Lower lobe of right lung (tissue), 2 donors: ENCODE results near the gene LTBP4. TPM values are rescaled to one million over a fixed set of nuclear protein-coding genes. Genes with fewer than 3 reads are reported as not detected.

Experiments used
- ATAC-seq, 2 donors: fragments of 200-7000 bp; cut with Tn5 transposase; one replicate each; pipeline ENCODE4 v1.9.1; 2020 to 2022; ENCODE audit warnings: mild to moderate bottlenecking in 2 of 2, moderate library complexity in 2 of 2
- DNase-seq: peaks from one replicate; pipeline ENCODE4 v3.0.0-alpha.2; 2020
- H3K27ac ChIP-seq: fragments of 200-600 bp; one replicate; pipeline ENCODE4 v1.8.0; 2022
- H3K27me3 ChIP-seq: fragments of 200-600 bp; one replicate; pipeline ENCODE4 v1.8.0; 2022; ENCODE audit warnings: low read depth
- H3K36me3 ChIP-seq: fragments of 200-600 bp; one replicate; pipeline ENCODE4 v1.8.0; 2022; ENCODE audit warnings: mild to moderate bottlenecking
- H3K4me1 ChIP-seq: fragments of 200-600 bp; one replicate; pipeline ENCODE4 v1.8.0; 2022
- H3K4me3 ChIP-seq: fragments of 200-600 bp; one replicate; pipeline ENCODE4 v1.8.0; 2022; ENCODE audit warnings: mild to moderate bottlenecking
- H3K9me3 ChIP-seq: fragments of 200-600 bp; one replicate; pipeline ENCODE4 v1.8.0; 2022
- intact Hi-C: fragments of 100-400 bp; cut with DNase I; formaldehyde crosslinking; loops from one replicate; pipeline ENCODE4 v1.11.0; 2022
- long read RNA-seq: library from polyadenylated mRNA; unstranded; transcript quantifications from one replicate; pipeline ENCODE4 v2.0.0, GENCODE V29; 2021
- total RNA-seq: library from RNA; stranded (reverse); fragmentation: NEBNext Ultra II Directional; extraction: Animal tissue kit (Norgen Biotek cat#: 25700); gene quantifications from one replicate; pipeline ENCODE4 v1.2.1, GENCODE V29; 2021
- TF ChIP-seq, protein P1 (sequence below): fragments of 200-600 bp; IDR thresholded peaks from one replicate; pipeline ENCODE4 v1.8.0; 2022; ENCODE audit warnings: antibody characterized with exemption, mild to moderate bottlenecking
- donor health status: DM: no; HTN: yes; CAD: no; lungs with severe emphysema.

Gene LTBP4, protein sequence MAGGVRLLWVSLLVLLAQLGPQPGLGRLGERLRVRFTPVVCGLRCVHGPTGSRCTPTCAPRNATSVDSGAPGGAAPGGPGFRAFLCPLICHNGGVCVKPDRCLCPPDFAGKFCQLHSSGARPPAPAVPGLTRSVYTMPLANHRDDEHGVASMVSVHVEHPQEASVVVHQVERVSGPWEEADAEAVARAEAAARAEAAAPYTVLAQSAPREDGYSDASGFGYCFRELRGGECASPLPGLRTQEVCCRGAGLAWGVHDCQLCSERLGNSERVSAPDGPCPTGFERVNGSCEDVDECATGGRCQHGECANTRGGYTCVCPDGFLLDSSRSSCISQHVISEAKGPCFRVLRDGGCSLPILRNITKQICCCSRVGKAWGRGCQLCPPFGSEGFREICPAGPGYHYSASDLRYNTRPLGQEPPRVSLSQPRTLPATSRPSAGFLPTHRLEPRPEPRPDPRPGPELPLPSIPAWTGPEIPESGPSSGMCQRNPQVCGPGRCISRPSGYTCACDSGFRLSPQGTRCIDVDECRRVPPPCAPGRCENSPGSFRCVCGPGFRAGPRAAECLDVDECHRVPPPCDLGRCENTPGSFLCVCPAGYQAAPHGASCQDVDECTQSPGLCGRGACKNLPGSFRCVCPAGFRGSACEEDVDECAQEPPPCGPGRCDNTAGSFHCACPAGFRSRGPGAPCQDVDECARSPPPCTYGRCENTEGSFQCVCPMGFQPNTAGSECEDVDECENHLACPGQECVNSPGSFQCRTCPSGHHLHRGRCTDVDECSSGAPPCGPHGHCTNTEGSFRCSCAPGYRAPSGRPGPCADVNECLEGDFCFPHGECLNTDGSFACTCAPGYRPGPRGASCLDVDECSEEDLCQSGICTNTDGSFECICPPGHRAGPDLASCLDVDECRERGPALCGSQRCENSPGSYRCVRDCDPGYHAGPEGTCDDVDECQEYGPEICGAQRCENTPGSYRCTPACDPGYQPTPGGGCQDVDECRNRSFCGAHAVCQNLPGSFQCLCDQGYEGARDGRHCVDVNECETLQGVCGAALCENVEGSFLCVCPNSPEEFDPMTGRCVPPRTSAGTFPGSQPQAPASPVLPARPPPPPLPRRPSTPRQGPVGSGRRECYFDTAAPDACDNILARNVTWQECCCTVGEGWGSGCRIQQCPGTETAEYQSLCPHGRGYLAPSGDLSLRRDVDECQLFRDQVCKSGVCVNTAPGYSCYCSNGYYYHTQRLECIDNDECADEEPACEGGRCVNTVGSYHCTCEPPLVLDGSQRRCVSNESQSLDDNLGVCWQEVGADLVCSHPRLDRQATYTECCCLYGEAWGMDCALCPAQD (N-terminal part only)
- 316 TPM for total RNA-seq
- long read RNA-seq, full-length matches to known transcripts, result 33 of 359 reads
- long read RNA-seq, partial matches to known transcripts, result 273 of 359 reads
- long read RNA-seq, other reads (novel, unspliced or antisense), result 53 of 359 reads

DNA sequence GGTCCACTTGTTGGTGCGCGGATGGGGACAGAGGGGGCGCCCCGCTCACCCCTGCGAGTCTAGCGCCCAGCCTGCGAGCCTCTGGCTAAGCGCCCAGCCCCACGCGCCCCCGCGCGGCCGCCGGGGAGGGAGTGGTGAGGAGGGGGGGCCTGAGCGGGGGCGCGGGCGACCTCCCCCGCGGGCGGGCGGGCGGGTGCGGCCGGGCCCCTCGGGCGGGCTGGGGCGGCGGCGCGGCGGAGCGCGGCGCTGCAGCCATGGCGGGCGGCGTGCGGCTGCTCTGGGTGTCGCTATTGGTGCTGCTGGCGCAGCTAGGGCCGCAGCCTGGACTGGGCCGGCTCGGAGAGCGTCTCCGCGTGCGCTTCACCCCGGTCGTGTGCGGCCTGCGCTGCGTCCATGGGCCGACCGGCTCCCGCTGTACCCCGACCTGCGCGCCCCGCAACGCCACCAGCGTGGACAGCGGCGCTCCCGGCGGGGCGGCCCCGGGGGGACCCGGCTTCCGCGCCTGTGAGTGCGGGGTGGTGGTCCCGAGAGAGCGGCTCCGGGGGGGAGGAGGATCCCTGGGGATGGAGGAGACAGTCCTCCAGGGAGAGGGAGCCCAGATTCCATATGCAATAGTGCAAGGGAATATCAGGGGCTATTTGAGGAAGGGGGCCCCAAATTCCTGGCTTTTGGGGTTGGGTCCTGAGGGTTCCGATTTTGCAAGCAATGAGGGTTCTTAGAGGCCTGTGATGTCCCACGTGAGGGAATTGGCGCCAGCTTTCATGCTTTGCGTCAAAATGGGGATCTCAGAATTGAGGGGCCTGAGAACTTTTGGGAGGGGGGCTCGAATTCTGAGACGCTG, at the start of gene LTBP4:
Gene LTBP4 (plus strand): TSS at position 236 of the 841 bp plus-strand sequence. CDS start 19 bp downstream, at position 255.
- intact Hi-C loops, result loop anchor here (10.0 kb wide), 1 partner anchor 57 kb away; no protein-coding TSS in a partner anchor
- peaks cover 87% of the 10 kb centered on the region for H3K4me1 ChIP-seq
- peak within 1 kb of the TSS; percentile 61 for H3K4me3 ChIP-seq
- H3K9me3 ChIP-seq, result no peaks in the 10 kb centered on the region
- H3K27ac ChIP-seq, result peak within 1 kb of the TSS; percentile 83
- H3K36me3 ChIP-seq, result no peaks in the 10 kb centered on the region
- peaks cover 58% of the 10 kb centered on the region for H3K27me3 ChIP-seq
- ATAC-seq, result no peak
- TF ChIP-seq, protein P1, sequence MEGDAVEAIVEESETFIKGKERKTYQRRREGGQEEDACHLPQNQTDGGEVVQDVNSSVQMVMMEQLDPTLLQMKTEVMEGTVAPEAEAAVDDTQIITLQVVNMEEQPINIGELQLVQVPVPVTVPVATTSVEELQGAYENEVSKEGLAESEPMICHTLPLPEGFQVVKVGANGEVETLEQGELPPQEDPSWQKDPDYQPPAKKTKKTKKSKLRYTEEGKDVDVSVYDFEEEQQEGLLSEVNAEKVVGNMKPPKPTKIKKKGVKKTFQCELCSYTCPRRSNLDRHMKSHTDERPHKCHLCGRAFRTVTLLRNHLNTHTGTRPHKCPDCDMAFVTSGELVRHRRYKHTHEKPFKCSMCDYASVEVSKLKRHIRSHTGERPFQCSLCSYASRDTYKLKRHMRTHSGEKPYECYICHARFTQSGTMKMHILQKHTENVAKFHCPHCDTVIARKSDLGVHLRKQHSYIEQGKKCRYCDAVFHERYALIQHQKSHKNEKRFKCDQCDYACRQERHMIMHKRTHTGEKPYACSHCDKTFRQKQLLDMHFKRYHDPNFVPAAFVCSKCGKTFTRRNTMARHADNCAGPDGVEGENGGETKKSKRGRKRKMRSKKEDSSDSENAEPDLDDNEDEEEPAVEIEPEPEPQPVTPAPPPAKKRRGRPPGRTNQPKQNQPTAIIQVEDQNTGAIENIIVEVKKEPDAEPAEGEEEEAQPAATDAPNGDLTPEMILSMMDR, result peak; percentile 14
- no peak for DNase-seq

DNA sequence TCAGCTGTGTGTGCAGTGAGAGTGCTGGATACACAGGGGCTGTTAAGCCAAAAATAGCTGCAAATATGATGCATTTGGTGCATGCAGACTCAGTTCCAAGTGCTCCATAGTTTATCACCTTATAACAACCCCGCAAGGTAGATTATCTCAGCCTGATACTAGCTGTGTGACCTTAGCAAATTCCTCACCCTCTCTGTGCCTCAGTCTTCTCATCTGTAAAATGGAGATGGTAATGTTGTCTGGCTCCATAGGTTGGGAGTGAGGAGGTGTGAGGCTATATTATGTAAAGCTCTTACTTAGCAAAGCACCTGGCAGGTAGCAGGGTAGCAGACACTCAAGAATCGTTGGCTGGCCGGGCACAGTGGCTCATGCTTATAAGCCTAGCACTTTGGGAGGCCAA, 48.3 kb upstream of the LTBP4 start:
- H3K4me1 ChIP-seq, result no peaks in the 10 kb centered on the region
- DNase-seq, result no peak
- intact Hi-C loops, result no loop called here
- no peaks in the 10 kb centered on the region for H3K9me3 ChIP-seq
- no peak overlapping the region for H3K27ac ChIP-seq
- H3K4me3 ChIP-seq, result no peak overlapping the region
- H3K36me3 ChIP-seq, result no peaks in the 10 kb centered on the region
- peaks cover 64% of the 10 kb centered on the region for H3K27me3 ChIP-seq
- TF ChIP-seq, protein P1, result no peak
- ATAC-seq, result no peak

DNA sequence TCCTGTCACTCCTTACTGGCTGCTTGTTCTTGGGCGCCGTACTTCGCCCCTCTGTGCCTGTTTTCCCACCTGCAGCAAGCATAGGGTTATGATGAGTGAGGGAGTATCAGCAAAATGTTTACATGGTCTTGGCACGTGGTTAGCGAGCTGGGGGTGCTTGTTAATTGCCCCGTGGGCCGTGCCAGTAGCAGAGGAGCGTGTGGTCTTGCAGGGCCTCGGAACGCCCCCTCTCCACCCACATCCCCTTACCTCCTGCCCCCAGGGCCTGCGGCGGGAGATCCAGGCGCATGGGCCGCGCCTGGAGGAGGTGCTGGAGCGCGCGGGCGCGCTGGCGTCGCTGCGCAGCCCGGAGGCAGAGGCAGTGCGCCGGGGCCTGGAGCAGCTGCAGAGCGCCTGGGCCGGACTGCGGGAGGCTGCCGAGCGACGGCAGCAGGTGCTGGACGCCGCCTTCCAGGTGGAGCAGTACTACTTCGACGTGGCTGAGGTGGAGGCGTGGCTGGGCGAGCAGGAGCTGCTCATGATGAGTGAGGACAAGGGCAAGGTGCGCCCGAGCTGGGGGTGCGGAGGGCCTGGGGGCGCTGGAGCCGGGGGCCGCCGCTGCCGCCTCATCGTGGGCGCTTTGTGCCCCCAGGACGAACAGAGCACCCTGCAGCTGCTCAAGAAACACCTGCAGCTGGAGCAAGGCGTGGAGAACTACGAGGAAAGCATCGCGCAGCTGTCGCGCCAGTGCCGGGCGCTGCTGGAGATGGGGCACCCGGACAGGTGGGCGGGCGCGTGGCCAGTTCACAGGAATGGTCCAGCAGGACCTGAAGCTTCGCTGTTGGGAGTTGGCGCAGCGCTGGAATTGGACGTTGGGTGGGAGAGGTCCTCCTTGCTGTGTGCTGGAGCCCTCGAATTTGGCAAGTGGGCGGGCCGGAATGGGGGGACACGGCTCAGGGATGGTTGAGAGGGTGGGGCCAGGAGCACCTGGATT, 47.0 kb upstream of the LTBP4 start:
- peak; percentile 18 to 37 for ATAC-seq
- Histone ChIP-seq H3K27me3 (peaks cover 54% of the 10 kb centered on the region), H3K4me1 (no peaks in the 10 kb centered on the region), H3K27ac (no peak overlapping the region), H3K9me3 (no peaks in the 10 kb centered on the region), H3K4me3 (no peak overlapping the region), H3K36me3 (no peaks in the 10 kb centered on the region)
- TF ChIP-seq, protein P1, result no peak
- intact Hi-C loops, result no loop called here
- DNase-seq, result no peak

DNA sequence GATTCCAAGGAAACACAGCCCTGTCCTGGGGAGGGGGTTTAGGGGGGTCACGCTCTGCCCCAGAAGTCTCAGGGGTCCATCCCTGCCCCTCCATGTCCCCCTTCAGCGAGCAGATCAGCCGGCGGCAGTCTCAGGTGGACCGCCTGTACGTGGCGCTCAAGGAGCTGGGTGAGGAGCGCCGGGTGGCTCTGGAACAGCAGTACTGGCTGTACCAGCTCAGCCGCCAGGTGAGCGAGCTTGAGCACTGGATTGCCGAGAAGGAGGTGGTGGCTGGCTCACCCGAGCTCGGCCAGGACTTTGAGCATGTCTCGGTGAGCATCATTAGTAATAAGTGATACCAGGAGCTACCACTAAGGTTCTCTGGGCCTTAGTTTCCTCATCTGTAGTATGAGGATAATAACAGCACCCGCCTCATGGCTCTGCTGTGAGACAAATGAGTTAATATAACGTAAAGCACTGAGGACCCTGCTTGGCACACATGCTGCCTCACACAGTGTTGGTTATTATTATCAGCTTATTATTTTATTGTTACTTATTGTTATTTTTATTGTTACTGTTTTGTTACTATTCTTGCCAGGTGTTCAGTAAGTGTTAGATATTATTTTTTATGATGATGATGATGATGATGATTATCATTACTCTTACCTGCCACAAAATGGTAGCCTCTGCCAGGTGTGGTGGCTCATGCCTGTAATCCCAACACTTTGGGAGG, 45.0 kb upstream of the LTBP4 start:
- no peak for ATAC-seq
- DNase-seq, result no peak
- H3K27me3 ChIP-seq, result peaks cover 40% of the 10 kb centered on the region
- H3K9me3 ChIP-seq, result no peaks in the 10 kb centered on the region
- intact Hi-C loops, result no loop called here
- no peaks in the 10 kb centered on the region for H3K36me3 ChIP-seq
- TF ChIP-seq, protein P1, result no peak
- H3K27ac ChIP-seq, result no peak overlapping the region
- H3K4me1 ChIP-seq, result no peaks in the 10 kb centered on the region
- no peak overlapping the region for H3K4me3 ChIP-seq
